ENCODE data around the gene PRR15.

Gene PRR15

DNA sequence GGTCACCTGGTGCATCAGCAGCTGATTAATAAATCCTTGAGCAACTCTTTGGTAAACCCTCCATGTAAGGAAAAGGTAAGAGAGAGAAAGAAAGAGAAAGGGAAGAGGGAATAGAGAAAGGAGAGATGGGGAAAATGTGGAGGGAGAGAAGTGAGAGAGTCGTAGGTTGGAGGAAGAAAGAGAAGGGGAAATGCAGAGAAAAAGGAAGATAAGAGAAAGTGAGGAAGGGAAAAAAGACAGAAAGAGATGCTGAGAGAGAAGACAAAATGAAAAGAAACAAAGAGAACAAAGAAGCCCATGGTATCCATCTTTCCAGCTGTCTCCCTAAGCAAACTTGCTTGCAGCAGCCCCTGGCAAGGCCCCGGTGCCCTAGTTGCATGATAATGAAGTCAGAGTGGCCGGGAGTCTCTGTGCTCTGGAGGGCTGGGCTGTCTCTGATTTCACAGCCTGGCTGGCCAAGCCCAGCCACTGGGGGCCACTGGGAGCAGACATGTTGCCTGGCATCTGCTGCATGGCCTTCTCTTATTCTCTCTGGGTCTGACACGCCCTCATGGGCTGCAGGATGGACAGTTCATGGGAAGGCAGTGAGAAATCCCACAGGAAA, 48.4 kb downstream of the PRR15 start:
- DNase-seq: no peak

DNA sequence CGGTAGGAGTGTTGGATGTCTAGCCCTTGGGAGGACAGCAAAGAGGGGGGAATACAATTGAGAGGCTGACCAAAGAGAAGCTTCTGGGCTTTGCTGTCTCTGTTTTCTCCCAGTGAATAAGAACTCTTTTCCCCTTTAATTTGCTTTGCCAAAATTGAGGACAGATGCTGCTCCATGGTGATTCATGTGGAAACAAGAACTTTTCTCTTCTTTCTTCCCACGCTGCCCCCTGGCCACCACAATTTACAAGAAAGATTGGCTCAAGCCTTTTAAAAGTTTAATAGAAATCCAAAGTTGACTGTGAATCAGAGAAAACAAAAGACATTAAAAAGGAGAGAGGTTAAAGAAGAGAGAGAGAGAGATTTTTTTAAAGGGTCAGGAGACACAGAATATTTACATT, 49.0 kb downstream of the PRR15 start:
- DNase-seq: no peak

DNA sequence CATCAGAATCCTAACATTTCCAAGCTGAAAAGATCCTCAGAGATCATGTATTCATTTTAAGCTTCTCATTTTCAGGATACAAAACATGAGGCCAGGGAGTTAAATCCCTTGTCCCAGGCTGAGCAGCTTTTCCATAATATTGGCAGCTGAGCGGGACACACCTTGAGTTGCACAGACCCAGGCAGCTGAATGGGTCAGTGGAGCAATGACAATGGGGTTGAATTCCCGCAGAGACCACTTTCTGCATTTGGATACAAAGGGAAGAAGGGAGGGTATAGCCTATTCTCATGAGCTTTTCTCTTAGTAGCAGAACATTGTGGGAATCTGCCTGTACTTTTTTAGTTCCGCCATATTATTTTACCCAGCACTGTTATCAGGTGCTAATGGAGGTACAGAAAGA, 49.5 kb downstream of the PRR15 start:
- DNase-seq: no peak

DNA sequence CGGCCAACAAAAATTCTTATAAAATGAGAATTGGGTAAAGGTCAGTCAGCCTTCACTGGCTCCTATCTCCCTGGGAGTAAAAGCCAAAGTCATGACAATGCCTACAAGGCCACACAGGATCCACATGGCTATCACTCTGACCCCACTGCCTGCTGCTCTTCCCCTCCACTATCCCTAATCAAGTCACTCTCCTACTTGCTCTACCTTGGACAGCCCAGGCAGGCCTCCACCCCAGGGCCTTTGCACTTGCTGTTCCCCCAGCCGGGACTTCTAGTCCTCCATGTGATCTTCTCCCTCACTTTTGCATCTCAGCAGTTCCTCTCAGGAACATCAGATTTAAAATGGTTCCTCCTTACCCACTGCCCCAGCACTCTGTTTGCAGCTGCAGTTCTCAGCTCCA, 50.6 kb downstream of the PRR15 start:
- DNase-seq: no peak

Data from T-helper 9 cell (primary cell).